ENCODE measurements around the gene NRXN2.
A peak's percentile ranks its signal among the peaks of the same experiment; 100 is the strongest.

DNA sequence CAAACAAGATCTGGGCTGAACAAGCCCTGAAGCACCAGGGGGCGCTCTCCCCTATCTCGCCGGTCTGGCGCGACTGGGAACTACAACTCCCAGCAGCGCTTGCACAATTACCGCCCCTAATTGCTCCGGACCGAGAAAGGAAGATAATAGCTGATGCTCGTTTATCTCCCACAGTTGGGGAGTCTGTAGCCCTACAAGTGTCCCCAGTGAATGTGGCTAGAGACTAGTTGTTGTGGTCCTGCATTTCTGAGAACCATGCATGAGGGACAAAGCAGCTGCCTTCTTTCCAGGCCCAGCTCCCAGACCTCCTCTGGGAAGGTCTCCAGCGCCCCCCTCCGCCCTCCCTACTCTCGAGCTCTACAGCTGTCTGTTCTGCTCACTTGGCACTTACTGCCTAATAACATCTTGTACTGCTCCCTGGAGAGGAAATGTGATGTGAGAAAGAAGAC, 34.4 kb downstream of the NRXN2 start:
- TF ChIP-seq, protein P1, sequence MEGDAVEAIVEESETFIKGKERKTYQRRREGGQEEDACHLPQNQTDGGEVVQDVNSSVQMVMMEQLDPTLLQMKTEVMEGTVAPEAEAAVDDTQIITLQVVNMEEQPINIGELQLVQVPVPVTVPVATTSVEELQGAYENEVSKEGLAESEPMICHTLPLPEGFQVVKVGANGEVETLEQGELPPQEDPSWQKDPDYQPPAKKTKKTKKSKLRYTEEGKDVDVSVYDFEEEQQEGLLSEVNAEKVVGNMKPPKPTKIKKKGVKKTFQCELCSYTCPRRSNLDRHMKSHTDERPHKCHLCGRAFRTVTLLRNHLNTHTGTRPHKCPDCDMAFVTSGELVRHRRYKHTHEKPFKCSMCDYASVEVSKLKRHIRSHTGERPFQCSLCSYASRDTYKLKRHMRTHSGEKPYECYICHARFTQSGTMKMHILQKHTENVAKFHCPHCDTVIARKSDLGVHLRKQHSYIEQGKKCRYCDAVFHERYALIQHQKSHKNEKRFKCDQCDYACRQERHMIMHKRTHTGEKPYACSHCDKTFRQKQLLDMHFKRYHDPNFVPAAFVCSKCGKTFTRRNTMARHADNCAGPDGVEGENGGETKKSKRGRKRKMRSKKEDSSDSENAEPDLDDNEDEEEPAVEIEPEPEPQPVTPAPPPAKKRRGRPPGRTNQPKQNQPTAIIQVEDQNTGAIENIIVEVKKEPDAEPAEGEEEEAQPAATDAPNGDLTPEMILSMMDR (conservative IDR thresholded peaks at IDR 0.05; ENCODE audit: low read length) = peak; percentile 92
- no peak for TF ChIP-seq EZH2phosphoT487 (IDR thresholded peaks at IDR 0.05; ENCODE audit: borderline replicate concordance)

All from Loucy (cell line).